Superior temporal gyrus (tissue), 1 donor: Measurements from ENCODE around the gene ZNF784.

ENCODE experiments used
- DNase-seq: peaks from one replicate; pipeline ENCODE4 v3.0.0-alpha.2; 2016; ENCODE audit errors: extremely low spot score

Gene ZNF784

GRCh38 chr19:55602104-55603001 is 22.0 kb downstream of the ZNF784 start:
- DNase-seq: no peak

- DNase-seq: no peak
Measured at GRCh38 chr19:55601084-55601483, 23.3 kb downstream of the ZNF784 start.

- DNase-seq: no peak
Measured at GRCh38 chr19:55600662-55601028, 23.7 kb downstream of the ZNF784 start.

- DNase-seq: peak; percentile 52
Measured at GRCh38 chr19:55599842-55600661, 24.3 kb downstream of the ZNF784 start, which contains the start of gene ZNF524. TSS of gene ZNF524 (plus strand) at chr19:55600288. CDS start at chr19:55602113, 1,825 bp downstream.

GRCh38 chr19:55599468-55599841 is 24.9 kb downstream of the ZNF784 start, which contains the start of gene FIZ1:
TSS of gene FIZ1 (minus strand) at chr19:55599517. CDS start at chr19:55597865, 1,652 bp downstream.
- peak; percentile 99 for DNase-seq

GRCh38 chr19:55598719-55599467 is 25.5 kb downstream of the ZNF784 start:
- peak; percentile 86 for DNase-seq

GRCh38 chr19:55598034-55598433 is 26.3 kb downstream of the ZNF784 start:
- no peak for DNase-seq

GRCh38 chr19:55597501-55597921 is 26.9 kb downstream of the ZNF784 start:
- DNase-seq: no peak

GRCh38 chr19:55596304-55596703 is 28.1 kb downstream of the ZNF784 start:
- DNase-seq: no peak

- no peak for DNase-seq
Measured at GRCh38 chr19:55594996-55595545, 29.3 kb downstream of the ZNF784 start.

- no peak for DNase-seq
Measured at GRCh38 chr19:55593096-55593772, 31.1 kb downstream of the ZNF784 start.

GRCh38 chr19:55592391-55593090 is 31.8 kb downstream of the ZNF784 start:
- no peak for DNase-seq

GRCh38 chr19:55591555-55591954 is 32.8 kb downstream of the ZNF784 start:
- no peak for DNase-seq

- DNase-seq: no peak
Measured at GRCh38 chr19:55590617-55591016, 33.7 kb downstream of the ZNF784 start.

GRCh38 chr19:55590109-55590508 is 34.3 kb downstream of the ZNF784 start:
- no peak for DNase-seq

GRCh38 chr19:55588738-55589137 is 35.6 kb downstream of the ZNF784 start:
- no peak for DNase-seq

GRCh38 chr19:55586976-55587668 is 37.2 kb downstream of the ZNF784 start:
- DNase-seq: peak; percentile 89

GRCh38 chr19:55585658-55586339 is 38.6 kb downstream of the ZNF784 start:
- DNase-seq: no peak

GRCh38 chr19:55584871-55585270 is 39.5 kb downstream of the ZNF784 start:
- DNase-seq: no peak
